Activated naive CD4-positive, alpha-beta T cell treated with Interleukin-2 at 50 U/mL for 16 hours (primary cell): Measurements from ENCODE around the gene SLC39A2.
"Not testable (repeated sequence)": the region's sequence is repeated elsewhere in the genome, so short reads cannot be mapped to it uniquely, and the experiment has no call there.

ENCODE experiments used
- DNase-seq: peaks from one replicate; pipeline ENCODE4 v3.0.0-alpha.2; 2020

The SLC39A2 gene

GRCh38 chr14:20997564-20997963 is 1.5 kb upstream of the SLC39A2 start:
- DNase-seq = no peak

DNA sequence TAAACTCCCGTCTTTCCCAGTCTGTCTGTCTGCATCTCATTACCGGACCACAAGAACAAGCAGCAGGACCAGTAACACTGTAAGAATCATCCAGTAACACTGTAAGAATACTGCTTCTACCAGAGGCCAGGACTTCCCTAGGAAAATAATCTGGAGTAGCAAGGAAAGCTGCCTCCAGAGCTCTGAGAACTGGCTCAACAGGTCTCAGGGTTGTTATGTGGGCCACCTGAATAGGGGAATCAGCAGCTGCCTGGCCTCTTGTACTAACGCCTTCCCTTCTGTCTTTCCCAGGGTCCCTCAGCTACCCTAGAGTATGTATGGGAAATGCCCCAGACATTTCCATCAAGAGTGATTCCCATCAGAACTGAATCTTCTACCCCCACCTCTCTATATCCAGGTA is 954 bp upstream of the SLC39A2 start:
- no peak for DNase-seq

DNA sequence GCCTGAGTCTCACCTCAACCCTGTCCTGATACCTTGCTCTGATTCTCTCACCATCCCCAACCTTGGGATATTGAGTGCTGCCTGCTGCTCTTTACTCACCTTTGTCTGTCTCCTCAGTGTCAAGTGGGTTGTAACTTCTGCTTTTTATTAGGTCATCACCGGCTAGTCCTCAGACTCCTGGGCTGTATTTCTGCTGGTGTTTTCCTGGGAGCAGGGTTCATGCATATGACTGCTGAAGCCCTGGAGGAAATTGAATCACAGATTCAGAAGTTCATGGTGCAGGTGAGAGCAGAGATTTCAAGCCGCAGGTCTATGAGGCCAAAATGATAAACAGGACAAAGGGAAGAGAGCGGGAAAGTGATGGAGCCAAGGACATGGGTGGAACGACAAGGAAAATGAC is 498 bp downstream of the SLC39A2 start:
- no peak for DNase-seq

GRCh38 chr14:21001218-21001617 is 2.1 kb downstream of the SLC39A2 start:
- DNase-seq = no peak

- no peak for DNase-seq
These were observed 4.8 kb downstream of the SLC39A2 start for GRCh38 chr14:21003788-21004346.

DNA sequence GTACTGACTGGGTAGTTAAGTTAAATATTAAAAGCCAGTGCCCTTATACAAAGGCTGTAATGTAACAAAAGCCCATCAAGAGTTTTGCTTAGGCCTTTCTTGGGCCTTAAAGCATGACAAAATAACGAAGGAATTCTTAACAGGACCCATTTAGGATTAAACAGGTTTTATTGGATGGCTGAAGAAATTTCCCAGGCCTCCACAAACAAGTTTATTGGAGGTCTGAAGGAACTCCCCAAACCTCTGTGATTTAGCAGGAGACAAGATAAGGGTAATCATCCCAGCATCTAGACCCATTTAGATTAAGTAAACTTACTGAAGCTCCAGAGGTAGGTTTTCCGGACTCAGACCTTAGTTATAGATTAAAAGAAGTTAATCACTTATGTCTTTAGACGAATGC is 10.6 kb downstream of the SLC39A2 start:
- DNase-seq = not testable (repeated sequence)

- no peak for DNase-seq
These were observed 12.0 kb downstream of the SLC39A2 start for GRCh38 chr14:21011136-21011535.

DNA sequence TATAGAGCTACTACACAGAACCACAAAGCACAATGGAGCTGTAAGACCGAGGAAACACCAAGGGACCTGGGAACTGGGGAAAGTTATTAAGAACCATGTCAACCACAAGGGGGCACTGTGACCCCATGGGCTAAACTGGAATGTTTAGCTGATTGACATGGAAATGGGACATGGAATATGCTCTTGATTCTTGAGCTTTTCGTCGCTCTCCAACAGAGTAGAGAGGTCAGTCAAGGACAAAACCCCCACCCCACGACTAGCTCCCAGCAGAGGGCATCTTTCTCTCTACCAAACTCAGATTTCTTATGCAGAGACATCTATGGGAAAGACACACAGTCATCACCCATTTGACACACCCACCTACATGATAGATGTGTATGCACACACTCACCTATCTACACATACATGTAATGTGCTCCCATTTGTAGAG is 15.7 kb downstream of the SLC39A2 start:
- DNase-seq = peak; percentile 80

DNA sequence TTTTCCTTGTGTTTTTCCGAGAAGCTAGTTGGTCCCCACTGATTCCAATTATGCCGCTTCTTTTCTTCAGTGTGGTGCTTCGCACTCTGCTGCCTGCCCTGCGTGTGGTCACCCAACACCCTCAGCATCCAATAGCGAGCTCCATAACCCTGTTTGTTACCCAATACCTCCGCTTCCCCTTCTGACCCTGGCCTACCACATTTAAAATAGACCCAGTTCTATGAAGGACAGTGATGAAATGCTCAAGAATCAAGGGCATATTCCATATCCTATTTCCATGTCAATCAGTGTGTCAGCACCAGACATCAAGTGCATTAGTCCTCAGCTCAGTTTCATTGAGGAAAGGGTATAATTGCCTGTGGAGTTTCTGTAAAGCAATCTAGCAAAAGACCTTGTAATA is 16.2 kb downstream of the SLC39A2 start:
- no peak for DNase-seq

DNA sequence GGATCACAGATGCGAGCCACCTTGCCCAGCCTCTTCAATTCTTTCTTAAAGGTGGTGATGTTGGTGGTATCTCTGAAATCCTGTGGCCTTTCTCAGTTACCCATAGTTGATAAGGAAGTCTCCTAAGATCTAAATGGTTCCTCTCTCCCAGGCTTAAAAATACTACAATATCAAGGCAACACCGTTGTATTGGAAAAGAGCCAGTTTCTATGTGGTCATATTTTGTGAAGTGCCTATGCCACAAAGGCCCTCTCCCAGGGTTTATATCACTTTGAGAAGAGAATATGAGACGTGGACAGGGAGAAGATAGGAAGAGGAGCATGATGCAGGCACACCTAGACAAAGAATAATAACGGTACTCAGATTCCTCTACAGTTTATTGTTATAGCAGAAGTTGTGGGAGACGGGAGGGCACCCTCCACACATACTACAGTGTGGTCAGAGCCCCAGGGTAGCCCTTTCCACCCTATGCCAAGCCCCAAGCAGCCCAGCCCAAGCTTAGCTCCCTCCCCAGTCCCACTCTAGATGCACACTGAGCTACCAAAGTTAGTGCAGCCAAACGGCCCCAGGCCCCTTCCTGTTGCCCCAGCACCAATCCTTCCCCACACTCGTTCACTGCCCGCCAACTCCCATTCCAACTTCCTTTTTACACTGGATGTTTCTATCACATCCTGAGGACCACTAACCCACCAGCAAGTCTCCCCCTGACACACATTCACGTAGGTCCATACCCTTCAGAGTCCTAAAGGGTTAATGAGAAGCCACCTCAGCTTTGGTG is 17.5 kb downstream of the SLC39A2 start:
- DNase-seq = no peak

DNA sequence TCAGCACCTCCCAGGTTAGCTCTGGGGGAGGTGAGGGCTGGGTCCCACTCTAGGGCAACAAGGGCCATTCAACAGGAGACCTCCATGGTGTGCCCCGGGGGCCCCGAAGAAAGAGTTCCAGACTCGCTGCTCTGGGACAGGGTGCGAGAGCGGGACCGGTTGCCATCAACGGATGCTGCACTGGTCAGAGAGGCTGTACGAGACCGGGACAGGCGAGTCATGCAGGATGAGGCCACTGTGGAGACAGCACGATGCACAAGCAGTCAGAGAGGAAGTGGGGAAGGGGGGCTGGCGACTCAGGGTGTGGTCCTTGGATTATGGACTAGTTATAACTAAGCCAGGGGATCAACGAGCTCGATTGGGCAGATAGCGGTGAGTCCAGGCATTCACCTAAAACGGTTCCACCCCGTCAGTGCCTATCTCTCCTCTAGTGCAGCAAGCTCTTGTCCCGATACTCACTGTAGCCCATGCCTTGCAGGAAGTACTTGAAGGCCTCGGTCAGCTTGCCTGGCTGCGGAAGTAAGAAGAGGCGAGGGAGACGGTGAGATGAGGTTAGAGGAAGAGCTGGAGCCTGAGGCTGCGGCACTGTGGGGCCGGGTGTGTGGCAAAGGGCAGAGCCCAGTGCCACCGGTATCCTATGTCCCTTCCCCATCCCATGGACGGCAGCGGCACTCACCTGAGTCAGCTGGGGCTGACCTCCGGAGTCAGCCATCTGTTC is 18.6 kb downstream of the SLC39A2 start:
- no peak for DNase-seq

DNA sequence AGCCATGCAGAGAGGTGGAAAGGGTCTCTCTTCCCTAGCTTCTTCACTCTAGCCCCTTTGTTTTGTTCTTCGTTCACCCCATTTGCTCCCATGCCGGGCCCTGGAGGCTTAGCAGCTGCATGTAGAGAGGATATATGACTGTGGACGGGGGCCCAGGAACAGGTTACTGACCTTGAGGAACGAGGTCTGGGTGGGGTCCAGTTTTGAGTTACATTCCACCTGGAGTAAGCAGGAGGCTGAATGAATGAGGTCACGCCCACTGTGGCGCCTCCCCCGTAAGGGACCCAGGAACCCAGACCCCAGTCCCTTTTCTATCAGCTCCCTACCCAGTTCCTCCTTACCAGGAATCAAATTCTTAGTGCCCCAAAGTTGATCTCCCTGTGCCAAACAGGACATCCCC is 19.2 kb downstream of the SLC39A2 start:
- DNase-seq = no peak

DNA sequence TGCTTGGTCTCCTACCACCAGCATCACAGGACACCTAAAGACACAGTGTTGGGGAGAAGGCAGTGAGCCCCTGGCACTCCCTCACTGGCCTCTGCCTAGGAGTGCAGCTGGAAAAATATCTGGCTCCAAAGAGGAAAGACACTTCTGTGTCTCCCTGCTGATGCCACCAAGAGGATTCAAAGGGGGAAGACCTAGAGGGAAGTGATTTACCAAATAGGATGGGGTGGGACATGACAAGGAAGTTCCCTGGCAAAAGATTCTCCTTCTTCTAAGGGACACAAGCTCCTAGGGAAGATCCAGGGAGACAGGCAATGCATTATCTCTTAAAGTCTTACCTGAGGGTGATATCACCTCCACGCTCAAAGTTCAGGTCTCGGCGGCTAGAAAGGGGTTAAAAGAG is 19.7 kb downstream of the SLC39A2 start:
- DNase-seq = no peak

DNA sequence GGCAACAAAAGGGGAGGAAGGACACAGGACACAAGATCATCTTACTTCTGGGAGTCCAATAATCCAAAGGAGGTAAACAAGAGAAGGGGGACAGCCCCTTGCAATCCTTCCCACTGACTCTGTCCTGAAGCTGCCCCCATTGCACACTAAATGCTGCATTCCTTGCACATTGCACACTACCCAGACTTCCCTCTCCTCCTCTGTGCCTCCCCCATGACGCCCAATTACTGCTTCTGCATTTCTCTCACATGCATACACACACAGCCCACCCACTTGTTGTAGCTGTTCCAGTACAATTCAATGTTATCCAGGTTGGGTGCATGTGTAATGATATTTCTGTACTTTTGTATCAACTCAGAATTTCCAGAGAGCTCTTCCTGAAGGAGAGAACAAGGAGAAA is 20.3 kb downstream of the SLC39A2 start:
- DNase-seq = no peak

GRCh38 chr14:21020977-21021545 is 22.0 kb downstream of the SLC39A2 start:
- no peak for DNase-seq

DNA sequence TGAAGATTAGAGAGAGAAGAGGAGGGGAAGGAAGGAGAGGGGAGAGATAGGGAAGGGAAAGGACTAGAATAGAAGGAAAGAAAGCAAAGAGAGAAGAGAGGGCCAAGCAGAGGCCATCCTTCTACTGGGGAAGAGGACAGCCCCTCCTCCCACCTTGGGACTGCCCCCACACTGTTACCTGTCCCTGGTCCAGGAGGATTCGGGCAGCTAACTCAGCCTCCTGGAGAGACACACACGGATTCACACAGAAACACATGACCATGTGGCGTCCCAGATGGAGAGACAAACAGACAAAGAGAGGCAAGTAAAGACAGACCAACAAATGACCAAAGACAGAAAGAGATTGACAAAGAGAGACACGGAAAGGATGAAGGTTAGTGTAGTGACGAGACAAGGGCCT is 23.6 kb downstream of the SLC39A2 start:
- DNase-seq = no peak

DNA sequence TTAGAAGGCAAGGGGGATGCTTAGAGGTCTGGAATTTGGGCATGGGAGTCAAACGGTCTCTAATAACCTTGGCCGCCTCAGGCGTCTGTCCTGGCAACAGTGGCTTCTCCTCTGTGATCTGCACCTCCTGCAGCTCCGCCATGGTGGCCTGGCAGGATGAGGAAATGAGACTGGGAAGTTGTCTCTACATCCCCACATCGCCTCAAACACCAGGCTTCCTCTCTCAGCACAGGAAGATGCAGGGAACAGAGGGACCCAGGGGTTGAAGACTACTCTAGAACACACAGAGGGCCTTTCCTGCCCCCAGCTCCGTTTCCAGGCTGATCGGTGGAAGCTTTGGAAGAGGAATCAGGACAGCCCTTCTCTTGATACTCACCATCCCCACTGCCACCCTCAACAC is 24.1 kb downstream of the SLC39A2 start:
- DNase-seq = no peak

DNA sequence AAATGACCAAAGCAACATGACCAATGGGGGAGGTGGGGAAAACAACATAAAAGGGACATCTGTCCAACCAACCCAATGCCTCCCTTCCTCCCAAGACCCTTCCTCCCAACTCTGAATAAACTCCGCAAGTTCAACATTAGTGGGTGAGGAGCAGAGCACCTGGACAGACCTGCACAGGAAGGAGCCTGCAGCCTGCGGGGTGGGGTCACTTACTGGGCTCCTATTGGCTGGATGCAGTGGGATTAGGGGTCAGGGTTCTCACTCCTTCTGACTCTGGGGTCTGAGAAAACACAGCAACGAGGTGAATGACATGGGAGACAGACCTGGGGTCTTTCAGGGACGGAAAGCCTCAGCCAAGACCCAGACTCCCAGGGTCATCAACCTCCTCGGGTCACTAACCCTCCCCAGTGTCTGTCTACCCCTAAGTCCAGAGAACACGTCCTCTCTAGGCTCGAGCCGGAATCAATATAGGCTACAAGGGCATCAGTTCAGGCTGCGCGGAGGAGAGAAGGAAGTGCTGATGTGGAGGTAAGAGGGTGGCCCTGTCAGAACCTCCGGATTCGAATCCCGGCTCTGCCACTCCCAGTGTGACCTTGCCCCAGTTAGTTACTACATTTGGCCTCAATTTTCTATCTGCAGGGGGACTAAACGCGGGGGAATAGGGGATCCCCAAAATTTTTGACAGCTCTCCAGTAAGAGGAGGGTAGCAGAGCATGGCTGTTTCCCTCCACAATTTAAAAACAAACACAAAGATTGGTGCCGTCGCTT is 24.9 kb downstream of the SLC39A2 start:
- no peak for DNase-seq

- DNase-seq = peak; percentile 72
These were observed 25.7 kb downstream of the SLC39A2 start, which contains the start of gene NDRG2 for GRCh38 chr14:21024585-21025370. Gene NDRG2 (minus strand): TSS chr14:21025061. CDS start chr14:21023315, 1,746 bp downstream.

DNA sequence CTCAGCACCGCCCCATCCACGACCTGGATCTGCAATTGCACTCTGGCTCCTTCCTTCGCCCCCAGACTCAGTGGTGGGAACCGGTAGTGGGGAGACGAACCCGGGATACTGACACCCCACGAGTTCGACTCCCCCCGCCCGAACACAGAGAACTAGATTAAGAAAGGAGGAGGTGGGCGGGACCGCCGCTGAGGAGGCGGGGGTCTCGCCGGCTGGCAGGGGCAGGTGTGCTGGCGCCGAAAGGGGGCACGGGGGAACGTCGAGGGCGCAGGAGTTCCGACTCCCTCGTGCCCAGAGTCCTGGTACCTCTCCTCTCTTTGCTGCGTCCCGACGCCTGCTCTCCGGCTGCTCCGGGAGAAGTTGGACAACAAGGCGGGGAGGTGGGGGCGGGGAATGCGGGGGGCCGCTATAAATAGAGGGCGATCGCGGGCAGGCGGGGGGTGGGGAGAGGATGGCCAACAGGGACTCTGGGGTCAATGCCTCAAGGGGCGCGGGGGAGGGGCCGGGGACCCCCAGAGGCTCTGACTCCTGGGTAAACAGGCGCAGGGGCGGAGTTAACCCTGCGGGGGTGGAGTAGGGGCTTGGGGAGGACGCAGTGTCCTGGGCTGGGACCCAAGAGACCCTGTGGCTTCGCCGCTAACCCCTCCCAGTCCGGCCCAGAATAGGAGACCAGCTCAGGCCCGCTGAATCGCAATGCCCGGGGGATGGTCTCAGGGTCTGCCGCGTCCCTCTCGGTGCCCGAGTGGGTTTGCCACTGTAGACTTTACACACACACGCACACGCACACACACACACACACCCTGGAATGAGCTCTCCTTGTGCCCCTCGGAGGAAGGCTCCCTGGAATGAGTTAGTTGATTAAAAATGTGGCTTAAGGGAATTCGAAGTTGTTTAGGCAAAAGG is 26.5 kb downstream of the SLC39A2 start:
- DNase-seq = no peak
